Ishikawa (cell line): ENCODE measurements around the gene MGME1.

Experiments used
- CEBPB ChIP-seq: IDR thresholded peaks from 2 replicates; pipeline ENCODE4 v1.6.1; 2012
- CREB1 ChIP-seq: IDR thresholded peaks from 2 replicates; pipeline ENCODE4 v1.6.1; 2012; ENCODE audit warnings: low read depth
- TAF1 ChIP-seq: IDR thresholded peaks from 2 replicates; pipeline ENCODE4 v1.6.1; 2012; ENCODE audit warnings: low read depth, mild to moderate bottlenecking
- TCF12 ChIP-seq: IDR thresholded peaks from 2 replicates; pipeline ENCODE4 v1.6.1; 2012; ENCODE audit warnings: low read depth
- TF ChIP-seq, protein P1 (sequence below): IDR thresholded peaks from 2 replicates; pipeline ENCODE4 v1.6.1; 2012; ENCODE audit warnings: low read depth, mild to moderate bottlenecking

DNA sequence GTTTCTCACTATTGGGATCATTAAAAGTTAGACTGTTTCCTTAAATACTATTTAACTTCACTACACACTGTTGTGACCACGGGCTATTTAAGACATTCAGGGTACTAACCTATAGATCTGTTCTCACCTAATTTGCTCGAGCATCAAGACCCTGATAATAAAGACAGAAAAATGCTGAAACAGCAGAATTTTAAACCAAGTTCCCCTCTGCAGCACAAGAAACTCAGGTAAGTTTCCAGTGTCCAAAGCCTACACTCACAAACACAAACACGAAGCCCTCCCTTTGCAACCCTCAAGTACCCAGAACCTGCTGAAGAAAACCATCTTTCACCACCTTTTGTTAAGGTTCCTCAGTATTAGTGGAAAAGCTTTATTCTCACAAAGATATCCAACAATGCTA lies 4.2 kb upstream of the MGME1 start:
- TF ChIP-seq TAF1 (no peak), CREB1 (no peak), TCF12 (no peak), CEBPB (no peak)
- TF ChIP-seq, protein P1, sequence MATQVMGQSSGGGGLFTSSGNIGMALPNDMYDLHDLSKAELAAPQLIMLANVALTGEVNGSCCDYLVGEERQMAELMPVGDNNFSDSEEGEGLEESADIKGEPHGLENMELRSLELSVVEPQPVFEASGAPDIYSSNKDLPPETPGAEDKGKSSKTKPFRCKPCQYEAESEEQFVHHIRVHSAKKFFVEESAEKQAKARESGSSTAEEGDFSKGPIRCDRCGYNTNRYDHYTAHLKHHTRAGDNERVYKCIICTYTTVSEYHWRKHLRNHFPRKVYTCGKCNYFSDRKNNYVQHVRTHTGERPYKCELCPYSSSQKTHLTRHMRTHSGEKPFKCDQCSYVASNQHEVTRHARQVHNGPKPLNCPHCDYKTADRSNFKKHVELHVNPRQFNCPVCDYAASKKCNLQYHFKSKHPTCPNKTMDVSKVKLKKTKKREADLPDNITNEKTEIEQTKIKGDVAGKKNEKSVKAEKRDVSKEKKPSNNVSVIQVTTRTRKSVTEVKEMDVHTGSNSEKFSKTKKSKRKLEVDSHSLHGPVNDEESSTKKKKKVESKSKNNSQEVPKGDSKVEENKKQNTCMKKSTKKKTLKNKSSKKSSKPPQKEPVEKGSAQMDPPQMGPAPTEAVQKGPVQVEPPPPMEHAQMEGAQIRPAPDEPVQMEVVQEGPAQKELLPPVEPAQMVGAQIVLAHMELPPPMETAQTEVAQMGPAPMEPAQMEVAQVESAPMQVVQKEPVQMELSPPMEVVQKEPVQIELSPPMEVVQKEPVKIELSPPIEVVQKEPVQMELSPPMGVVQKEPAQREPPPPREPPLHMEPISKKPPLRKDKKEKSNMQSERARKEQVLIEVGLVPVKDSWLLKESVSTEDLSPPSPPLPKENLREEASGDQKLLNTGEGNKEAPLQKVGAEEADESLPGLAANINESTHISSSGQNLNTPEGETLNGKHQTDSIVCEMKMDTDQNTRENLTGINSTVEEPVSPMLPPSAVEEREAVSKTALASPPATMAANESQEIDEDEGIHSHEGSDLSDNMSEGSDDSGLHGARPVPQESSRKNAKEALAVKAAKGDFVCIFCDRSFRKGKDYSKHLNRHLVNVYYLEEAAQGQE: no peak
